GM23338 (cell line): Measurements from ENCODE around the gene DPYD. TPM values are rescaled to one million over a fixed set of nuclear protein-coding genes. Genes with fewer than 3 reads are reported as not detected.

Experiments used
- ATAC-seq: fragments of 200-7000 bp; cut with Tn5 transposase; 3 replicates; pipeline ENCODE4 v1.9.1; 2020
- DNase-seq: peaks from one replicate; pipeline ENCODE4 v3.0.0-alpha.2; 2015; ENCODE audit warnings: low spot score
- H2AFZ ChIP-seq: fragments of 200-600 bp; sonication (generic); 2 replicates; pipeline ENCODE4 v1.8.0; 2016; ENCODE audit warnings: antibody characterized with exemption, mild to moderate bottlenecking, moderate library complexity
- H3F3A ChIP-seq: fragments of 200-600 bp; sonication (generic); replicated peaks from 2 replicates; pipeline ENCODE4 v1.8.0; 2017; ENCODE audit warnings: antibody characterized with exemption, mixed run types, low read depth
- H3K27ac ChIP-seq: fragments of 200-600 bp; sonication (generic); 2 replicates; pipeline ENCODE4 v1.6.1; 2016; ENCODE audit warnings: low read depth
- H3K27me3 ChIP-seq: fragments of 200-600 bp; sonication (generic); 2 replicates; pipeline ENCODE4 v1.8.0; 2016; ENCODE audit warnings: mild to moderate bottlenecking, mixed run types, moderate library complexity; ENCODE audit not compliant: insufficient read depth
- H3K36me3 ChIP-seq: fragments of 200-600 bp; sonication (generic); 2 replicates; pipeline ENCODE4 v1.8.0; 2016; ENCODE audit warnings: mild to moderate bottlenecking; ENCODE audit not compliant: insufficient read depth
- H3K4me1 ChIP-seq: fragments of 200-600 bp; sonication (generic); 2 replicates; pipeline ENCODE4 v1.8.0; 2016; ENCODE audit warnings: mild to moderate bottlenecking, moderate library complexity; ENCODE audit not compliant: insufficient read depth
- H3K4me2 ChIP-seq: fragments of 200-600 bp; sonication (generic); 2 replicates; pipeline ENCODE4 v1.7.1; 2017; ENCODE audit warnings: mixed run types
- H3K4me3 ChIP-seq: fragments of 200-600 bp; sonication (generic); 2 replicates; pipeline ENCODE4 v1.6.1; 2016; ENCODE audit warnings: mixed run types
- H3K79me2 ChIP-seq: fragments of 200-600 bp; sonication (generic); replicated peaks from 2 replicates; pipeline ENCODE4 v1.8.0; 2017; ENCODE audit warnings: mild to moderate bottlenecking; ENCODE audit not compliant: insufficient read depth
- H3K9me2 ChIP-seq: fragments of 200-600 bp; sonication (generic); 2 replicates; pipeline ENCODE4 v1.8.0; 2017; ENCODE audit not compliant: insufficient read depth
- H4K20me1 ChIP-seq: fragments of 200-600 bp; sonication (generic); replicated peaks from 2 replicates; pipeline ENCODE4 v1.8.0; 2017; ENCODE audit warnings: mild to moderate bottlenecking; ENCODE audit not compliant: insufficient read depth
- H3K27ac Mint-ChIP-seq: 2 replicates; pipeline ENCODE4 v1.8.0; 2020; ENCODE audit warnings: inconsistent platforms, mild to moderate bottlenecking, moderate library complexity, mixed read lengths
- H3K27me3 Mint-ChIP-seq: 3 replicates; pipeline ENCODE4 v1.8.0; 2022; ENCODE audit warnings: low read depth, mild to moderate bottlenecking, moderate library complexity, mixed read lengths, inconsistent platforms; ENCODE audit not compliant: insufficient read depth, poor library complexity
- H3K36me3 Mint-ChIP-seq: 3 replicates; pipeline ENCODE4 v1.8.0; 2021; ENCODE audit warnings: low read depth, mild to moderate bottlenecking, inconsistent platforms, moderate library complexity, mixed read lengths
- H3K4me1 Mint-ChIP-seq: 3 replicates; pipeline ENCODE4 v1.8.0; 2020; ENCODE audit warnings: mild to moderate bottlenecking, inconsistent platforms, mixed read lengths
- H3K4me3 Mint-ChIP-seq: 3 replicates; pipeline ENCODE4 v1.8.0; 2021; ENCODE audit warnings: moderate library complexity, mild to moderate bottlenecking, inconsistent platforms, mixed read lengths
- H3K9me3 Mint-ChIP-seq: 3 replicates; pipeline ENCODE4 v1.8.0; 2020; ENCODE audit warnings: moderate library complexity, mild to moderate bottlenecking, inconsistent platforms, mixed read lengths
- EZH2phosphoT487 ChIP-seq: fragments of 200-600 bp; sonication (generic); IDR thresholded peaks from one replicate; pipeline ENCODE4 v1.8.1; 2018; ENCODE audit warnings: antibody characterized with exemption; ENCODE audit not compliant: unreplicated experiment
- JUNB ChIP-seq: IDR thresholded peaks from one replicate; pipeline ENCODE4 v1.6.1; 2016; ENCODE audit warnings: antibody characterized with exemption; ENCODE audit not compliant: unreplicated experiment
- POLR2AphosphoS5 ChIP-seq: IDR thresholded peaks from 2 replicates; pipeline ENCODE4 v1.6.1; 2016; ENCODE audit warnings: antibody characterized with exemption, low read depth
- ZNF114 ChIP-seq: fragments of 250-450 bp; sonication (Bioruptor Pico); IDR thresholded peaks from 2 replicates; pipeline ENCODE4 v1.5.0; 2020; ENCODE audit warnings: mild to moderate bottlenecking, moderate library complexity
- polyA plus RNA-seq: library from polyadenylated mRNA; unstranded; fragments of >200 nt; fragmentation: Nextera tagmentation; extraction: Ambion mirVana; gene quantifications from 2 replicates; pipeline ENCODE4 v1.2.1, GENCODE V29; 2016
- total RNA-seq: library from RNA; depleted of rRNA; stranded (reverse); fragments of >200 nt; shearing (Covaris generic); gene quantifications from 2 replicates; pipeline ENCODE4 v1.2.3, GENCODE V29; 2014
- TF ChIP-seq, protein P1 (sequence below): fragments of 250-450 bp; sonication (Bioruptor Pico); IDR thresholded peaks from 2 replicates; pipeline ENCODE4 v1.5.0; 2020; ENCODE audit warnings: mild to moderate bottlenecking, moderate library complexity
- TF ChIP-seq, protein P2 (sequence below), 2 experiments: fragments of 200-600 bp in 1 of 2; sonication (generic) in 1 of 2; conservative IDR thresholded peaks; 2 replicates each; pipeline versions ENCODE4 v1.5.1 to v1.6.1; 2016 to 2017; ENCODE audit warnings: antibody characterized with exemption in 2 of 2, low read depth in 2 of 2, mild to moderate bottlenecking in 2 of 2, moderate library complexity in 1 of 2

DPYD gene
- total and polyA plus RNA-seq, 2 experiments from 2014 or later: 0.50 to 1.6 TPM

DNA sequence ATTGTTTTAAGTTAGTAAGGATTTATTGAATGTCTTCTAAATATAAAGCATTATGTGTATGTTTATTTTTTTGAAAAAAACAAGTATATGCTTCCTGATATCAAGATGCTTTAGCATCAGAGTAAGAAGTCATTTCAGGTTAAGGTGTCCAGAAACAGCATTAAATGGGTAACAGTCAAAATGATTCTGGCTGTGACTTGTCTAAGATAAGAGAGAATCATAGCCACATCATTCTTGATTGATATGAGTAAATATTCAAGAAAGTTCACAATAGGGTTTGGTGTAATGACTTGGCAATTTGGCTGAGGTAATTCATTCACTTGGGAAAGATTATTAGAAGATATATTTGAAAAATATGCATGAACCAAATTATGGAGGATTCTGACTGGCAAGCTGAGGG, 193.8 kb downstream of the DPYD start:
- no peak overlapping the region for H3K4me3 Mint-ChIP-seq
- Histone ChIP-seq H3K79me2 (no peaks in the 10 kb centered on the region), H3F3A (no peaks in the 10 kb centered on the region), H3K9me2 (no peaks in the 10 kb centered on the region), H3K27ac (no peak overlapping the region), H3K4me1 (no peaks in the 10 kb centered on the region), H3K4me3 (no peak overlapping the region), H3K36me3 (no peaks in the 10 kb centered on the region), H4K20me1 (no peaks in the 10 kb centered on the region), H3K4me2 (no peak overlapping the region), H3K27me3 (no peaks in the 10 kb centered on the region), H2AFZ (no peak overlapping the region)
- no peak overlapping the region for H3K27ac Mint-ChIP-seq
- no peaks in the 10 kb centered on the region for H3K36me3 Mint-ChIP-seq
- ATAC-seq (no peak), DNase-seq (no peak)
- H3K27me3 Mint-ChIP-seq: no peaks in the 10 kb centered on the region
- TF ChIP-seq, protein P1, sequence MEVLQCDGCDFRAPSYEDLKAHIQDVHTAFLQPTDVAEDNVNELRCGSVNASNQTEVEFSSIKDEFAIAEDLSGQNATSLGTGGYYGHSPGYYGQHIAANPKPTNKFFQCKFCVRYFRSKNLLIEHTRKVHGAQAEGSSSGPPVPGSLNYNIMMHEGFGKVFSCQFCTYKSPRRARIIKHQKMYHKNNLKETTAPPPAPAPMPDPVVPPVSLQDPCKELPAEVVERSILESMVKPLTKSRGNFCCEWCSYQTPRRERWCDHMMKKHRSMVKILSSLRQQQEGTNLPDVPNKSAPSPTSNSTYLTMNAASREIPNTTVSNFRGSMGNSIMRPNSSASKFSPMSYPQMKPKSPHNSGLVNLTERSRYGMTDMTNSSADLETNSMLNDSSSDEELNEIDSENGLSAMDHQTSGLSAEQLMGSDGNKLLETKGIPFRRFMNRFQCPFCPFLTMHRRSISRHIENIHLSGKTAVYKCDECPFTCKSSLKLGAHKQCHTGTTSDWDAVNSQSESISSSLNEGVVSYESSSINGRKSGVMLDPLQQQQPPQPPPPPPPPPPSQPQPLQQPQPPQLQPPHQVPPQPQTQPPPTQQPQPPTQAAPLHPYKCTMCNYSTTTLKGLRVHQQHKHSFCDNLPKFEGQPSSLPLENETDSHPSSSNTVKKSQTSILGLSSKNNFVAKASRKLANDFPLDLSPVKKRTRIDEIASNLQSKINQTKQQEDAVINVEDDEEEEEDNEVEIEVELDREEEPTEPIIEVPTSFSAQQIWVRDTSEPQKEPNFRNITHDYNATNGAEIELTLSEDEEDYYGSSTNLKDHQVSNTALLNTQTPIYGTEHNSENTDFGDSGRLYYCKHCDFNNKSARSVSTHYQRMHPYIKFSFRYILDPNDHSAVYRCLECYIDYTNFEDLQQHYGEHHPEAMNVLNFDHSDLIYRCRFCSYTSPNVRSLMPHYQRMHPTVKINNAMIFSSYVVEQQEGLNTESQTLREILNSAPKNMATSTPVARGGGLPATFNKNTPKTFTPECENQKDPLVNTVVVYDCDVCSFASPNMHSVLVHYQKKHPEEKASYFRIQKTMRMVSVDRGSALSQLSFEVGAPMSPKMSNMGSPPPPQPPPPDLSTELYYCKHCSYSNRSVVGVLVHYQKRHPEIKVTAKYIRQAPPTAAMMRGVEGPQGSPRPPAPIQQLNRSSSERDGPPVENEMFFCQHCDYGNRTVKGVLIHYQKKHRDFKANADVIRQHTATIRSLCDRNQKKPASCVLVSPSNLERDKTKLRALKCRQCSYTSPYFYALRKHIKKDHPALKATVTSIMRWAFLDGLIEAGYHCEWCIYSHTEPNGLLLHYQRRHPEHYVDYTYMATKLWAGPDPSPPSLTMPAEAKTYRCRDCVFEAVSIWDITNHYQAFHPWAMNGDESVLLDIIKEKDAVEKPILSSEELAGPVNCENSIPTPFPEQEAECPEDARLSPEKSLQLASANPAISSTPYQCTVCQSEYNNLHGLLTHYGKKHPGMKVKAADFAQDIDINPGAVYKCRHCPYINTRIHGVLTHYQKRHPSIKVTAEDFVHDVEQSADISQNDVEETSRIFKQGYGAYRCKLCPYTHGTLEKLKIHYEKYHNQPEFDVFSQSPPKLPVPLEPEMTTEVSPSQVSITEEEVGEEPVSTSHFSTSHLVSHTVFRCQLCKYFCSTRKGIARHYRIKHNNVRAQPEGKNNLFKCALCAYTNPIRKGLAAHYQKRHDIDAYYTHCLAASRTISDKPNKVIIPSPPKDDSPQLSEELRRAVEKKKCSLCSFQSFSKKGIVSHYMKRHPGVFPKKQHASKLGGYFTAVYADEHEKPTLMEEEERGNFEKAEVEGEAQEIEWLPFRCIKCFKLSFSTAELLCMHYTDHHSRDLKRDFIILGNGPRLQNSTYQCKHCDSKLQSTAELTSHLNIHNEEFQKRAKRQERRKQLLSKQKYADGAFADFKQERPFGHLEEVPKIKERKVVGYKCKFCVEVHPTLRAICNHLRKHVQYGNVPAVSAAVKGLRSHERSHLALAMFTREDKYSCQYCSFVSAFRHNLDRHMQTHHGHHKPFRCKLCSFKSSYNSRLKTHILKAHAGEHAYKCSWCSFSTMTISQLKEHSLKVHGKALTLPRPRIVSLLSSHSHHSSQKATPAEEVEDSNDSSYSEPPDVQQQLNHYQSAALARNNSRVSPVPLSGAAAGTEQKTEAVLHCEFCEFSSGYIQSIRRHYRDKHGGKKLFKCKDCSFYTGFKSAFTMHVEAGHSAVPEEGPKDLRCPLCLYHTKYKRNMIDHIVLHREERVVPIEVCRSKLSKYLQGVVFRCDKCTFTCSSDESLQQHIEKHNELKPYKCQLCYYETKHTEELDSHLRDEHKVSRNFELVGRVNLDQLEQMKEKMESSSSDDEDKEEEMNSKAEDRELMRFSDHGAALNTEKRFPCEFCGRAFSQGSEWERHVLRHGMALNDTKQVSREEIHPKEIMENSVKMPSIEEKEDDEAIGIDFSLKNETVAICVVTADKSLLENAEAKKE: no peak
- TF ChIP-seq ZNF114 (CRISPR knock-in tag): no peak
- no peak for TF ChIP-seq POLR2AphosphoS5
- TF ChIP-seq, protein P2, sequence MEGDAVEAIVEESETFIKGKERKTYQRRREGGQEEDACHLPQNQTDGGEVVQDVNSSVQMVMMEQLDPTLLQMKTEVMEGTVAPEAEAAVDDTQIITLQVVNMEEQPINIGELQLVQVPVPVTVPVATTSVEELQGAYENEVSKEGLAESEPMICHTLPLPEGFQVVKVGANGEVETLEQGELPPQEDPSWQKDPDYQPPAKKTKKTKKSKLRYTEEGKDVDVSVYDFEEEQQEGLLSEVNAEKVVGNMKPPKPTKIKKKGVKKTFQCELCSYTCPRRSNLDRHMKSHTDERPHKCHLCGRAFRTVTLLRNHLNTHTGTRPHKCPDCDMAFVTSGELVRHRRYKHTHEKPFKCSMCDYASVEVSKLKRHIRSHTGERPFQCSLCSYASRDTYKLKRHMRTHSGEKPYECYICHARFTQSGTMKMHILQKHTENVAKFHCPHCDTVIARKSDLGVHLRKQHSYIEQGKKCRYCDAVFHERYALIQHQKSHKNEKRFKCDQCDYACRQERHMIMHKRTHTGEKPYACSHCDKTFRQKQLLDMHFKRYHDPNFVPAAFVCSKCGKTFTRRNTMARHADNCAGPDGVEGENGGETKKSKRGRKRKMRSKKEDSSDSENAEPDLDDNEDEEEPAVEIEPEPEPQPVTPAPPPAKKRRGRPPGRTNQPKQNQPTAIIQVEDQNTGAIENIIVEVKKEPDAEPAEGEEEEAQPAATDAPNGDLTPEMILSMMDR (conservative IDR thresholded peaks at IDR 0.05; ENCODE audit: low read depth in 2 of 2): no peak
- TF ChIP-seq JUNB: no peak
- TF ChIP-seq EZH2phosphoT487: no peak
- H3K4me1 Mint-ChIP-seq: no peaks in the 10 kb centered on the region
- no peaks in the 10 kb centered on the region for H3K9me3 Mint-ChIP-seq
